ENCODE data around the gene MCM10.
"Not testable (repeated sequence)": the region's sequence is repeated elsewhere in the genome, so short reads cannot be mapped to it uniquely, and the experiment has no call there.

The MCM10 gene

DNA sequence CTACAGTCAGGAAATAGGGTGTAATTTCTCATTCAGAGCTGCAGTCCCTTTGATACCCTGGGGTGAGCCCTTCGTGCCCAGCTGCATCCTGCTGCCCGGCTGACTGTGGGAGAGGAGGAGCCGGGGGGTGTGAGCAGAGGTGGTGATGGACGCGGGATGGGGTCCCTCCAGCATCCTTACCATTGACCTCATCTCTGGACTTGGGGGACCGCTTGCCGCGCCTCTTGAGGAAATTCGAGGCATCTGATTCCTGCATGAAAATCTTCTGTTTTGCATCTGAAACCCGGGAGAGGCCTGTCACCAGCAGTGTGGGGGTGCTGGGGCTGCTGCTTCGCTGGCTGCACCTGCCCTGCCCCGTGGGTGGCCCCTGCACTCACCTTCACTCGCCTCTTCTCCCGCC is 72.0 kb downstream of the MCM10 start:
- no peak overlapping the region for H3K4me3 ChIP-seq (replicated peaks; ENCODE audit: low read depth, low read length)
- TF ChIP-seq, protein P1, sequence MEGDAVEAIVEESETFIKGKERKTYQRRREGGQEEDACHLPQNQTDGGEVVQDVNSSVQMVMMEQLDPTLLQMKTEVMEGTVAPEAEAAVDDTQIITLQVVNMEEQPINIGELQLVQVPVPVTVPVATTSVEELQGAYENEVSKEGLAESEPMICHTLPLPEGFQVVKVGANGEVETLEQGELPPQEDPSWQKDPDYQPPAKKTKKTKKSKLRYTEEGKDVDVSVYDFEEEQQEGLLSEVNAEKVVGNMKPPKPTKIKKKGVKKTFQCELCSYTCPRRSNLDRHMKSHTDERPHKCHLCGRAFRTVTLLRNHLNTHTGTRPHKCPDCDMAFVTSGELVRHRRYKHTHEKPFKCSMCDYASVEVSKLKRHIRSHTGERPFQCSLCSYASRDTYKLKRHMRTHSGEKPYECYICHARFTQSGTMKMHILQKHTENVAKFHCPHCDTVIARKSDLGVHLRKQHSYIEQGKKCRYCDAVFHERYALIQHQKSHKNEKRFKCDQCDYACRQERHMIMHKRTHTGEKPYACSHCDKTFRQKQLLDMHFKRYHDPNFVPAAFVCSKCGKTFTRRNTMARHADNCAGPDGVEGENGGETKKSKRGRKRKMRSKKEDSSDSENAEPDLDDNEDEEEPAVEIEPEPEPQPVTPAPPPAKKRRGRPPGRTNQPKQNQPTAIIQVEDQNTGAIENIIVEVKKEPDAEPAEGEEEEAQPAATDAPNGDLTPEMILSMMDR (IDR thresholded peaks at IDR 0.05; ENCODE audit: low read depth, low read length, missing control alignments): no peak
- DNase-seq (ENCODE audit: extremely low read depth, low read depth): no peak

DNA sequence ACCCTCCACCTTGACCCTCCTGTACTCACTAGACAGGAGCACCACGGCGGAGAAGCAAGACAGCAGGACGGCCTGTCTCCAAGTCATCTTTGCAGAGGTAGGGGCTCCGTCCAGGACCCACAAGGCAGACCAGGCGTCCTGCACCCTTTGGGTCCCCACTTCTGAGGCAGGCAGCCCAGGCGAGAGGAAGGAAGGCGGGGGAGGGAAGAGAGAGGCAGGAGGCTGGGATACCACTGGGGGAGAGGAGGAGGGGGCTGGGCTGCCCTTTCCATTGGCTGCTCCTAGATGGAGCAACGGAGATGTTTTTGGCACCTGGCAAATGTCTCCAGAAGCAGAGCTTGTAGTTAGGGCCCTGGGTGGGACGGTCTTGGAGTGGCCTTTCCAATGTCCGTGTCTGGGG is 72.8 kb downstream of the MCM10 start, which contains the start of gene UCMA:
UCMA (minus strand) TSS at position 203 of the 400 bp plus-strand sequence; CDS start at position 87, 116 bp downstream.
- TF ChIP-seq, protein P1 (IDR thresholded peaks at IDR 0.05; ENCODE audit: low read depth, low read length, missing control alignments): no peak
- no peak within 1 kb of the TSS for H3K4me3 ChIP-seq (replicated peaks; ENCODE audit: low read depth, low read length)
- DNase-seq (ENCODE audit: extremely low read depth, low read depth): no peak

DNA sequence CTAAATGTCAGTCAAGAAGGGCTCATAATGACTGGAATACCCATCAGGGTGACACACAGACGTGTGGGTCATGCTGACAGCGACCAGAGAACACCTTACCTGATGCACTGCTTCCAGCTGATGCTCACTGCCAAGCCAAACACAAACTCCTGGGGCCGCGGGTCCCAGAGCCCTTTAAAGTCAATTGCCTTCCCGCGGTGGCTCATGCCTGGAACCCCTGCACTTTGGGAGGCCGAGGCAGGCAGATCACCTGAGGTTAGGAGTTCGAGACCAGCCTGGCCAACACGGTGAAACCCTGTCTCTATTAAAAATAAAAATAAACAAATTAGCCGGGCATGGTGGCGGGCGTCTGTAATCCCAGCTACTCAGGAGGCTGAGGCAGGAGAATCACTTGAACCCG is 73.4 kb downstream of the MCM10 start:
- not testable (repeated sequence) for H3K4me3 ChIP-seq (replicated peaks; ENCODE audit: low read depth, low read length); DNase-seq (ENCODE audit: extremely low read depth, low read depth)

DNA sequence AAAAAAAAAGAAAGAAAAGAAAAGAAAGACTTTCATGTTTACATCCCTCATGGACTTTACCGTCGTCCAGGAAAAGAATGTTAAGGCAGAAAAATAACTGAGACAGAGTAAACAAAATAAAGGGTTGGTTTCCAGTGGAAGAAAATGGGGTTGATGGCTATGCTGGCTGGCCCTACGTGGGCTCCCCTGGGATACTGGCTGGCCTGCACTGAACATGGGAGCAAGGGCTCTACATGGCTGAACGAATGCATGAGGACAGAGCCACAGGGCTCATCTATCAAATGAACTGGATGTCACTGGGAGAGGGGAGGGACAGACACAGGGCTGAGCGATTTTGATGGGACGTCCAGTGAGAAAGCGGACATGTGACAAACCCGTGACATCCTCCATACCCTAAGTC is 75.3 kb downstream of the MCM10 start:
- TF ChIP-seq, protein P1 (IDR thresholded peaks at IDR 0.05; ENCODE audit: low read depth, low read length, missing control alignments): no peak
- no peak for DNase-seq (ENCODE audit: extremely low read depth, low read depth)
- H3K4me3 ChIP-seq (replicated peaks; ENCODE audit: low read depth, low read length): no peak overlapping the region

DNA sequence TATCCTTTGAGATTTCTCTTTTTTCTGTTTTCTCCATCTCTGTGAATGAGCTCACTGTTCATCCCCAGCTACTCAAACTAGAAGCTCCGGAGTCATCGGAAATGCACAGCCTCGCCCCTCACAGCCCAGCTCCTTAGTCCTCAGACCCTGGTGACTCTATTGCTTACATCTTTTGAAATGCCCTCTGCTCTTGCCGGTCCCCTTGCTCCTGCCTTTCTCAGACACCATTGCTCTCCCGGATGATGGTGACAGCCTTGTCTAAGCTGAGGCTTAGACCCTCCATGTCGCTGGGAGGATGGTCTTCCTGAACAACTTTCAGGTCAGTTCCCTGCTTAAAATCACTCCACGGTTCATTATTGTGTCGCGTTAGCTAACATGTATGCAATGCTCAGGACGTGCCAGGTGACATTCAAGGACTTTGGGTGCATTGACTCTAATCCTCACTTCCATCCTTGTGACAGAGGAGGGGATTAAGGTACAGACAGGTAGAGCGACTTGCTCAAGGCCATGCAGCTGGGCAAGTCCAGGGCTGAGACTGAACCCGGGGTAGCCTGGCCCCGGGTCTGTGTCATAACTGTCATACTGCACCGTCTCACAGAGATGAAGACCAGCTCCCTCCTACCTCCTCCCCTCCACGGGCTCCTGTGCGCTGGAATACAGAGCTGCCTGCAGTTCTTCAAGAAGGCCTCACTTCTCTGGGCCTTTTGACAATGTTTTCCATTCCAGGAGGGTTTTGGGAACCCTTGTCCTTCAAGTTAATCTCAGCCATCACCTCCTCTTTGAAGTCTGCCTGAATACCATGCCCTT is 77.1 kb downstream of the MCM10 start:
- TF ChIP-seq, protein P1 (IDR thresholded peaks at IDR 0.05; ENCODE audit: low read depth, low read length, missing control alignments): no peak
- no peak overlapping the region for H3K4me3 ChIP-seq (replicated peaks; ENCODE audit: low read depth, low read length)
- no peak for DNase-seq (ENCODE audit: extremely low read depth, low read depth)

DNA sequence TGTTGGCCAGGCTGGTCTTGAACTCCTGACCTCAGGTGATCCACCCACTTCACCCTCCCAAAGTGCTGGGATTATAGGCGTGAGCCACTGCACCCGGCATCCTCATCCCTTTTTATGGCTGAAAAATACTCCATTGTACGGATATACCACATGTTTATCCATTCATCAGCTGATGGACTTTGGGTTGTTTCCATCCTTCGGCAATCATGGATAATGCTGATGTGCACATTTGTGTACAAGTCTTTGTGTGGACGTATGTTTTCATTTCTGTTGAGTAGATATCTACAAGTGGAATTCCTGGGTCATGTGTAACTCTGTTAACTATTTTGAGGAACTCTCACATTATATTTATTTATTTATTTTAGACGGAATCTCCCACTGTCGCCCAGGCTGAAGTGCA is 78.6 kb downstream of the MCM10 start:
- TF ChIP-seq, protein P1 (IDR thresholded peaks at IDR 0.05; ENCODE audit: low read depth, low read length, missing control alignments): no peak
- no peak overlapping the region for H3K4me3 ChIP-seq (replicated peaks; ENCODE audit: low read depth, low read length)
- no peak for DNase-seq (ENCODE audit: extremely low read depth, low read depth)

DNA sequence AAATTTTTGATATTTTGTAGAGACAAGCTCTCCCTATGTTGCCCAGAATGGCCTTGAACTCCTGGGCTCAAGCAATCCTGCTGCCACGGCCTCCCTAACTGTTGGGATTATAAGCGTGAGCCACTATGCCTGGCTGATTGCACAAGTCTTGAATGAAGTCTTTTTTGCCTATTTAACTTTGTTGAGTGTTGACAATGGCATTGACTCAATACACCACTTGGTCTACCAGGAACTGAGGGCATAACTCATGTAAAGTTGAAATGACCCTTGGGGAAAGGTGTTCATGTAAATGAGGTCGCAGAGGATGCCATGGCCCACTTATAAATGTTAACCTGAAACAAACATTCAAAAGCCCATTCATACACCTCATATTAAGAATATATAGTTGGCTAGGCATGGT is 80.3 kb downstream of the MCM10 start:
- no peak overlapping the region for H3K4me3 ChIP-seq (replicated peaks; ENCODE audit: low read depth, low read length)
- no peak for DNase-seq (ENCODE audit: extremely low read depth, low read depth)
- TF ChIP-seq, protein P1 (IDR thresholded peaks at IDR 0.05; ENCODE audit: low read depth, low read length, missing control alignments): no peak

DNA sequence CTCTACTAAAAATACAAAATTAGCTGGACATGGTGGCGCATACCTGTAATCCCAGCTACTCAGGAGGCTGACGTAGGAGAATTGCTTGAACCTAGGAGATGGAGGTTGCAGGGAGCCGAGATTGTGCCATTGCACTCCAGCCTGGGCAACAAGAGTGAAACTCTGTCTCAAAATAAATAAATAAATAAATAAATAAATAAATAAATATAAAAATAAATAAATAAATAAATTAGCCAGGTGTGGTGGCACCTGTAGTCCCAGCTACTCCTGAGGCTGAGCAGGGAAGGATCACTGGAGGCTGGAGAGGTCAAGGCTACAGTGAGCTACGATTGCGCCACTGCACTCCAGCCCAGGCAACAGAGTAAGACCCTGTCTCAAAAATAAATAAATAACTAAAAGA is 80.9 kb downstream of the MCM10 start:
- DNase-seq (ENCODE audit: extremely low read depth, low read depth); H3K4me3 ChIP-seq (replicated peaks; ENCODE audit: low read depth, low read length): not testable (repeated sequence)

All from HFF-Myc (cell line).